Tibial nerve (tissue), 4 donors: ENCODE data around the gene AOPEP. TPM values are rescaled to one million over a fixed set of nuclear protein-coding genes. Genes with fewer than 3 reads are reported as not detected.

Experiments
- DNase-seq, 2 donors: peaks; one replicate each; pipeline ENCODE4 v3.0.0-alpha.2; 2019; ENCODE audit warnings: low spot score in 2 of 2
- H3K27ac ChIP-seq, 4 donors: fragments of 200-600 bp; sonication (generic) in 3 of 4; one replicate each; pipeline ENCODE4 v1.5.1; 2017 to 2019; ENCODE audit warnings: mild to moderate bottlenecking in 1 of 4
- H3K27me3 ChIP-seq, 2 donors: fragments of 200-600 bp; sonication (generic) in 1 of 2; one replicate each; pipeline versions ENCODE4 v1.5.1 to v1.6.0; 2017 to 2019
- H3K36me3 ChIP-seq, 3 donors: fragments of 200-600 bp; sonication (generic); one replicate each; pipeline ENCODE4 v1.5.1; 2018 to 2019
- H3K4me1 ChIP-seq, 4 donors: fragments of 200-600 bp; sonication (generic) in 3 of 4; one replicate each; pipeline ENCODE4 v1.5.1; 2017 to 2019
- H3K4me3 ChIP-seq, 4 donors: fragments of 200-600 bp; sonication (generic) in 3 of 4; one replicate each; pipeline ENCODE4 v1.5.1; 2017 to 2019; ENCODE audit warnings: mild to moderate bottlenecking in 1 of 4, moderate library complexity in 1 of 4
- H3K9me3 ChIP-seq, 4 donors: fragments of 200-600 bp; sonication (generic) in 3 of 4; one replicate each; pipeline ENCODE4 v1.5.1; 2017 to 2019
- CTCF ChIP-seq, 5 experiments: fragments of 200-600 bp in 3 of 5; fragments of 450-650 bp in 2 of 5; sonication (generic) in 3 of 5; IDR thresholded peaks; one replicate each; pipeline ENCODE4 v1.5.1; 2016 to 2019; ENCODE audit warnings: antibody characterized with exemption in 5 of 5, mild to moderate bottlenecking in 3 of 5, moderate library complexity in 2 of 5
- EP300 ChIP-seq, 2 donors: sonication (generic); formaldehyde crosslinking; IDR thresholded peaks; one replicate each; pipeline ENCODE4 v1.6.1; 2017; ENCODE audit warnings: antibody characterized with exemption in 2 of 2, mild to moderate bottlenecking in 1 of 2
- POLR2A ChIP-seq, 2 donors: fragments of 450-650 bp; IDR thresholded peaks; one replicate each; pipeline ENCODE4 v1.6.1; 2017; ENCODE audit warnings: antibody characterized with exemption in 2 of 2, mild to moderate bottlenecking in 2 of 2, moderate library complexity in 2 of 2
- WGBS, 2 donors: methylation state at CpG; one replicate each; pipeline ENCODE4 v1.1.5; 2018; 5-methylcytosine and 5-hydroxymethylcytosine counted together
- total RNA-seq, 4 donors: library from RNA; depleted of rRNA; stranded (reverse); fragments of >200 nt; gene quantifications; one replicate each; pipeline ENCODE4 v1.1.0, GENCODE V29; 2016

AOPEP gene
- total RNA-seq, 4 donors from 2014 or later: 236 to 323 (median 265) TPM

GRCh38 chr9:95124582-95125367 is 398.3 kb downstream of the AOPEP start:
- DNase-seq: no peak
- no peaks in the 10 kb centered on the region for H3K27me3 ChIP-seq
- TF ChIP-seq POLR2A (IDR thresholded peaks at IDR 0.05): no peak
- no peak for TF ChIP-seq CTCF (IDR thresholded peaks at IDR 0.05)
- no peak for TF ChIP-seq EP300 (IDR thresholded peaks at IDR 0.05)
- peak overlapping the region in 3 of 4 donors; percentile 27 to 87 (median 86) for H3K27ac ChIP-seq
- H3K36me3 ChIP-seq: no peaks in the 10 kb centered on the region
- no peak overlapping the region for H3K4me3 ChIP-seq
- no peaks in the 10 kb centered on the region for H3K9me3 ChIP-seq
- WGBS, 2 donors: 70 to 79% methylated on average over 9 of the region's 9 CpGs
- peaks cover 0 to 42% (median 13%) of the 10 kb centered on the region in 4 donors for H3K4me1 ChIP-seq

DNA sequence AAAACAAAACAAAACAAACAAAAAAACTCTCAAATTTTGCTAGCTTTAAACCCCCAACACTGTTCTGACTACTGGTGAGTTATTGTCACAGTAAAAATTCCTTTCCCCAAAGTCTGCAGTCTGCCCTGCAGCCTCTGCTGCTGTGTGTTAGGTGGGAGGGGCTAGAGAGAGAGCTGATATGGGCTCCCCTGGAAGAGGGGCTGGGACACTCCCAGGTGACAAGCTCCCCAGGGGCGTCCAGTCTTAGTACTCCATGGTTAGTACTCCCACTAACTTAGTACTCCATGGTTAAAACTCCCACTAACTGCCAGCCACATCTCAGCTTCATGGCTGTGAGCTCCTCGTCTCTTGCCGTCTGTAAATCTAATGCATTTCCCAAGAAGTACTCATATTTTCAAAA is 399.2 kb downstream of the AOPEP start:
- TF ChIP-seq CTCF (IDR thresholded peaks at IDR 0.05) (no peak), POLR2A (IDR thresholded peaks at IDR 0.05) (no peak), EP300 (IDR thresholded peaks at IDR 0.05) (no peak)
- peak overlapping the region in 2 of 4 donors; percentile 86 to 87 for H3K27ac ChIP-seq
- H3K27me3 ChIP-seq: no peaks in the 10 kb centered on the region
- no peaks in the 10 kb centered on the region for H3K9me3 ChIP-seq
- H3K4me1 ChIP-seq: peaks cover 0 to 51% (median 13%) of the 10 kb centered on the region in 4 donors
- no peak overlapping the region for H3K4me3 ChIP-seq
- WGBS, 2 donors: 39 to 40% methylated on average over 3 of the region's 3 CpGs
- DNase-seq: no peak
- no peaks in the 10 kb centered on the region for H3K36me3 ChIP-seq

- Histone ChIP-seq H3K4me3 (no peak overlapping the region), H3K4me1 (peaks cover 0 to 62% (median 17%) of the 10 kb centered on the region in 4 donors), H3K9me3 (no peaks in the 10 kb centered on the region), H3K27me3 (no peaks in the 10 kb centered on the region), H3K27ac (peak overlapping the region; percentile 46 to 87 (median 83)), H3K36me3 (no peaks in the 10 kb centered on the region)
- DNase-seq: no peak
- no peak for TF ChIP-seq POLR2A (IDR thresholded peaks at IDR 0.05)
- no peak for TF ChIP-seq EP300 (IDR thresholded peaks at IDR 0.05)
- no peak for TF ChIP-seq CTCF (IDR thresholded peaks at IDR 0.05)
- 67% methylated on average over 9 of the region's 9 CpGs for WGBS, 2 donors
Observed at GRCh38 chr9:95126739-95127138, 400.2 kb downstream of the AOPEP start.

DNA sequence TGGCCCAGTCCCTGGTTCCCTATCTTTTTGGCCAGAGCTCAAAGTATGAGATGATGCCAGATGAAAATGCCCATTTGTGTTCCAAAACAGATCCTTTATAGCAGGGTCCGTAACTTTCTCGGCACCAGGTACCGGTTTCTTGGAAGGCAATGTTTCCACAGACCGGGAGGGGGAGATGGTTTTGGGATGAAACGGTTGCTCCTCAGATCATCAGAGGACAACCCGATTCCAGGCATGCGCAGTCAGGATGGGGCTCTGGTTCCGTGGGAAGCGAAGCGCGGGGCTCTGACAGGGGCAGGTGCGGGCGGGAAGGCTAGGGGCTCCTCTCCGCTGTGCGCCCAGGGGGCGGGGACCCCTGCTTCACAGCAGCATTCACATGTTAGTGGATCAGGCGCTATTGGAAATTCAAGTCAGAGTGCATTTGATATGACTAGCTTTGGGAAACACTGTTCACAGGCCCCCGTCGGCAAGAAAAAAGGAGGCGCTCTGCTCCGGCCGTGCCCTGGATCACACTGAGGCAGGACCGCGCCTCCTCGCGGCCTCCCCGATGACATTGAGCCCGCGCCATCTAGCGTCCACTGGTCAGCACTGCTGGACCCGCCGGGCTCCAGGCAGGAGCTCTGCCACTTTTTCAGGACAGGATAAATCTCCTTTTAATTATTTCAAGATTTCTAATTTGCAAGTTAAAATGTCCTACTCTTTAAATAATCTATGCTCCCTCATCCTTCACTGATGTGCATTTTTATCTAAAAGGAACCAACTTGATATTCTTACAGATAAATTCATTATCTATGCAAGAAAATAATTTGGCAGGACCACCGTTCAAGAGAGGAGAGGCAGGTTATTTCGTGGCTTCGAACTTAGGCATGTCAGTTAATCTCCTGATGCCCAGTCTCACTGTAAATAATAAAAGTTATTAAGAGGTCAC is 401.0 kb downstream of the AOPEP start:
- no peaks in the 10 kb centered on the region for H3K9me3 ChIP-seq
- H3K27me3 ChIP-seq: no peaks in the 10 kb centered on the region
- H3K4me1 ChIP-seq: peaks cover 0 to 68% (median 17%) of the 10 kb centered on the region in 4 donors
- WGBS, 2 donors: 11 to 20% methylated on average over 33 to 35 of the region's 35 CpGs
- DNase-seq: peak; percentile 90 to 91
- peak overlapping the region; percentile 46 to 87 (median 83) for H3K27ac ChIP-seq
- H3K4me3 ChIP-seq: peak overlapping the region; percentile 31 to 50 (median 40)
- no peaks in the 10 kb centered on the region for H3K36me3 ChIP-seq
- TF ChIP-seq POLR2A (IDR thresholded peaks at IDR 0.05) (peak in 1 of 2 donors; percentile 35), CTCF (IDR thresholded peaks at IDR 0.05) (peak; percentile 91 to 98 (median 97)), EP300 (IDR thresholded peaks at IDR 0.05) (peak in 1 of 2 donors; percentile 73)
